ENCODE data around the gene PLEKHJ1. TPM values are rescaled to one million over a fixed set of nuclear protein-coding genes. Genes with fewer than 3 reads are reported as not detected.
"Not testable (repeated sequence)": the region's sequence is repeated elsewhere in the genome, so short reads cannot be mapped to it uniquely, and the experiment has no call there.

Gene PLEKHJ1
- polyA plus RNA-seq, 4 donors: 58.4 to 91.2 (median 63.3) TPM

GRCh38 chr19:2207991-2208860, 27.9 kb downstream of the PLEKHJ1 start:
- DNase-seq (ENCODE audit: low read depth in 4 of 4, low spot score in 3 of 4): no peak

DNA sequence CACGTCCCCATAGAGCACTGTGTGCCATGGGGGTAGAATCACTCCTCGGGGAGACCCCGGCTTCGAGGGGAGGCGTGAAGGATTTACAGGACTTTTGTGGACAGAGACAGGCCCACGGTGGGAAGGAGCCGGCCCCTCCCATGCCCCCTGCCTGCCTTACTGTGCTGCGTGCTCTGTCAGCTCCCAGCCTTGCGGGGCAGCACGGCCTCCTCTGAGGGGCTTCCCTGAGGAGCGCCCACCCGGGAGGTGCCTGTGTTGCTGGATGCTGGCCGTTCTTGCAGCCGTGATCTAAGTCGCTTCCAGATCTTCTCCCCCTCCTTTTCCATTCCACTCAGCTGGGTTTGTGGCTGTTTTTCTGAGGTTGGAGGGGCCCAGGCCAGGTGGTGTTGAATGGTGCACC, 29.1 kb downstream of the PLEKHJ1 start:
- DNase-seq (ENCODE audit: low read depth in 4 of 4, low spot score in 3 of 4): no peak

DNA sequence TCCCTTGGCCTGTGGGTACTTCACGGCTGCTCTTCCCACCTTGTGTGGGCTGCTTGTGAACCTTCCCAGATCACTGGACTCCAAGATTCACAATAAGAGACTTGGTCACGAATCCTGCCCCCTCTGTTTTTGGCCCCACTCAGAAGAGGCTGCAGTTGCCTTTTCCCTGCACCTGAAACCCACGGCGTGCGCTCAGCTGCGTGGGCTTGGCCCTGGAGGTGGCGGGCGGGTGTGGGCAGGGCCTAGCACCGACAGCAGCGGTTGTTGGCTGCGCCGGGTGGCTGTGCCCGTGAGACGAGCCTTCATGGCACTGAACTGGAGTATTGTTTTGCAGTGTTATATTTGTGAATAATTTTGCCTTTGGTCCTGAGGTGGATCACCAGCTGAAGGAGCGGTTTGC, 33.8 kb downstream of the PLEKHJ1 start:
- no peak for DNase-seq (ENCODE audit: low read depth in 4 of 4, low spot score in 3 of 4)

GRCh38 chr19:2201473-2202148, 34.5 kb downstream of the PLEKHJ1 start:
- DNase-seq (ENCODE audit: low read depth in 4 of 4, low spot score in 3 of 4): no peak

GRCh38 chr19:2200624-2201294, 35.4 kb downstream of the PLEKHJ1 start:
- not testable (repeated sequence) for DNase-seq (ENCODE audit: low read depth in 4 of 4, low spot score in 3 of 4)

GRCh38 chr19:2199861-2200623, 36.1 kb downstream of the PLEKHJ1 start:
- DNase-seq (ENCODE audit: low read depth in 4 of 4, low spot score in 3 of 4): no peak

- DNase-seq (ENCODE audit: low read depth in 4 of 4, low spot score in 3 of 4): no peak
These were observed 36.9 kb downstream of the PLEKHJ1 start for GRCh38 chr19:2199215-2199614.

DNA sequence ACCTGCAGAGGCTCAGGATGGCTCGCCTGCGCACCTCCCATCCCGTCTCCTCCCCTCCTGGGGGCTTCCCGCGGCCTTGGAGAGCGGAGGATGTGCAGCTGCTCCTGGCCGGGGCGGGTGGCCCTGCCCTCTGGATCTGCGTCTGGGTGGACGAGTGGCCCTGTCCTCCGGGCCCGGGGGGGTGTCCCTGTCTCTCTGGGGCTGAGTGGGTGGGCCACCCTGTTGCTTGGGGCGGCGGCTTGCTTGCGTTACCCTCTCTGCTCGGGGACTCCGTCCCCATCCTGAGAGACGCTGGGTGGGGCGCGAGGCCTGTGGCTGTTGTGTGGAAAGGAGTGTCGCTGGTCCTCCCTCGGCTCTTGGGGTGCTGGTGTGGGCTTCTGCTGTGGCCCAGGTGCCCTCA, 37.8 kb downstream of the PLEKHJ1 start:
- DNase-seq (ENCODE audit: low read depth in 4 of 4, low spot score in 3 of 4): no peak

DNA sequence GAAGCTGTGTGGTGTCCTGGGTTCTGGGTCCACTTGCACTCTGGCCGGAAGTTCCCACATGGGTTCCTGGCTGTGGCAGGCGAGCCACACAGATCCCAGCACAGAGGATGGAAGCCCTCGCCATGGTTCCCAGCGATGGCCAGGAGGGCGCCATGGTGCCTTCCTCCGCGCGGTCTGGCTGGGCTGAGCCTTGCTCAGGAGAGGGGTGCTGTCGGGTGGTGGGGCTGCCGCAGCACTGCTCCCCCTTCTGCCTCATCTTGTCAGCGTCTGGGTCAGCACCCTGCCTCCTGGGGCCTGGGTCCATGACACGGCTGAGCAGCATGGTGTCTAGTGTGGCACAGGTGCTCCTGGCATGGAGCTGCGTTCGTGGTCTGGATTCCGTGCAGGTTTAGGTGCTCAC, 38.9 kb downstream of the PLEKHJ1 start:
- DNase-seq (ENCODE audit: low read depth in 4 of 4, low spot score in 3 of 4): no peak

GRCh38 chr19:2195914-2196313, 40.2 kb downstream of the PLEKHJ1 start:
- no peak for DNase-seq (ENCODE audit: low read depth in 4 of 4, low spot score in 3 of 4)

DNA sequence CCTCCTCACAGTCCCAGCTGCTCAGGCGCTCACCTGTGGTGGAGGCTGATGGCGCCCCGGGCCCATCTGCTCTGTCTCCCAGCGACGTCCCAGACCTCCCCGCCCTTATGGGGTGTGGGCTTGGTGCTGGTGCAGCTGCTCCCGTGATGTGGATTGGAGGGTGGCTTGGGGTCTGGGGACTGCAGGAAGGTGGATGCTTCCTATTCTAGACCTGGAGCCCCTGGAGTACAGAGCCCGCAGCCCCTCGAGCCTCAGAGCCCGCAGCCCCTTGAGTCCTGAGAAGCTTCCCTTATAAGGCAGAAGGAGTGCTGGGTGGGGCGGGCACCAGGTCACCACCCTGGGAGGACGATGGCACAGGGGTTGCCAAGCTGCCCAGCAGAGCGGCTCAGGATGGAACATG, 40.8 kb downstream of the PLEKHJ1 start:
- DNase-seq (ENCODE audit: low read depth in 4 of 4, low spot score in 3 of 4): no peak

DNA sequence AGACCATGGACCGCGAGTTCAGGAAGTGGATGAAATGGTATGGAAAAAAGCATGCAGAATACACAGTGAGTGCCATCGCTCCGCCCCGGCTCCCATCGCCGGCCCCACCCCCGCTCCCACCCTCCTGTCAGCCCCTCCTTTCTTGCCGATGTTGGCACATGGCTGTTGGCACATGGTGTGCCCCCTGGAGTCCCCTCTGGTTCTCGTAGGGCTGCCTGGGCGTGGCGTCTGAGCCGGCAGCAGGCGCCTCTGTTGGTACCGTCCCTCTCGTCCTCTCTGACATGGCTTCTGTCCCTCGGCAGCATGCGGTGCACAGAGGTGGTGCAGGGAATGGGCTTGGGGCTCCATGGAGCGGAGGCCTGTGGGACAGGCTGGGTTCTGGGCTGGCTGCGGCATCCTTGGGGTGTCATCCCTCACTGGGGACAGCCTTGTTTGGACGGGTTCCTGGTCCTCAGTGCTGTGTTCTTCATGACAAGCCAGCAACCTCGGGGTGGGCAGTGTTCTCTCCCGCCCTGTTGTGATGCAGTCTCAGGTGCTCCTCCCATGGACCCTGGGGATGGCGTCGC, 41.5 kb downstream of the PLEKHJ1 start:
- DNase-seq (ENCODE audit: low read depth in 4 of 4, low spot score in 3 of 4): no peak

- DNase-seq (ENCODE audit: low read depth in 4 of 4, low spot score in 3 of 4): no peak
These were observed 42.3 kb downstream of the PLEKHJ1 start for GRCh38 chr19:2193807-2194206.

GRCh38 chr19:2192862-2193261, 43.3 kb downstream of the PLEKHJ1 start:
- DNase-seq (ENCODE audit: low read depth in 4 of 4, low spot score in 3 of 4): no peak

- DNase-seq (ENCODE audit: low read depth in 4 of 4, low spot score in 3 of 4): no peak
These were observed 44.4 kb downstream of the PLEKHJ1 start for GRCh38 chr19:2191456-2192310.

DNA sequence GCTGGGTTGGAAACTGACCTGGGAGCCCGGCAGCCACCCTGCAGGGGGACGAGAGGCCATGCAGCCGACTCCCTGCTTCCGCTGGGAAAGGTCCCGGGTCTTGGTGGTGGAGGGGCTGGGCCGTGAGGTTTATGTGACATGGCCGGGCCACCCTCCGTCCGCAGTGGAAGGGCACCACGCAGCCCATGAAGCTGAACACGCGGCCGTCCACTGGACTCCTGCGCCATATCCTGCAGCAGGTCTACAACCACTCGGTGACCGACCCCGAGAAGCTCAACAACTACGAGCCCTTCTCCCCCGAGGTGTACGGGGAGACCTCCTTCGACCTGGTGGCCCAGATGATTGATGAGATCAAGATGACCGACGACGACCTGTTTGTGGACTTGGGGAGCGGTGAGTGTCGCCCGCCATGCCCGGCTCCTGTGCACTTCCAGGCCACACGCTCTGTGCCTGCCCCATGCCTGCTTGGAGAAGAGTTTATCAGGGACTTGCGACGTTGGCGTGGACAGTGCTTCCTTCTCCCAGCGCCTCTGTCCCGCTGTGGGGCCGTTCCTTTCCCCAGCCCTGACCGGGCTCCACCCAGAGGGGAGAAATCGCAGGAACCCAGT, 45.2 kb downstream of the PLEKHJ1 start:
- DNase-seq (ENCODE audit: low read depth in 4 of 4, low spot score in 3 of 4): no peak

GRCh38 chr19:2189880-2190279, 46.2 kb downstream of the PLEKHJ1 start:
- DNase-seq (ENCODE audit: low read depth in 4 of 4, low spot score in 3 of 4): no peak

GRCh38 chr19:2188708-2189385, 47.3 kb downstream of the PLEKHJ1 start:
- DNase-seq (ENCODE audit: low read depth in 4 of 4, low spot score in 3 of 4): no peak

GRCh38 chr19:2187159-2187558, 49.0 kb downstream of the PLEKHJ1 start:
- no peak for DNase-seq (ENCODE audit: low read depth in 4 of 4, low spot score in 3 of 4)

All from right renal pelvis (tissue), 4 donors.